ENCODE results near the gene KLHL20.
A peak's percentile ranks its signal among the peaks of the same experiment; 100 is the strongest.
"Not testable (repeated sequence)": the region's sequence is repeated elsewhere in the genome, so short reads cannot be mapped to it uniquely, and the experiment has no call there.

The KLHL20 gene

GRCh38 chr1:173757666-173758065 lies 42.9 kb downstream of the KLHL20 start:
- DNase-seq (ENCODE audit: low read depth): no peak

GRCh38 chr1:173758110-173758509 lies 43.3 kb downstream of the KLHL20 start:
- no peak for DNase-seq (ENCODE audit: low read depth)

GRCh38 chr1:173758980-173759379 lies 44.2 kb downstream of the KLHL20 start:
- DNase-seq (ENCODE audit: low read depth): no peak

- DNase-seq (ENCODE audit: low read depth): not testable (repeated sequence)
Measured at GRCh38 chr1:173764331-173764730, 49.5 kb downstream of the KLHL20 start.

- no peak for DNase-seq (ENCODE audit: low read depth)
Measured at GRCh38 chr1:173768206-173768605, 53.4 kb downstream of the KLHL20 start.

- DNase-seq (ENCODE audit: low read depth): no peak
Measured at GRCh38 chr1:173768827-173769226, 54.0 kb downstream of the KLHL20 start.

GRCh38 chr1:173770330-173770729 lies 55.5 kb downstream of the KLHL20 start:
- not testable (repeated sequence) for DNase-seq (ENCODE audit: low read depth)

GRCh38 chr1:173771560-173771959 lies 56.8 kb downstream of the KLHL20 start:
- DNase-seq (ENCODE audit: low read depth): no peak

GRCh38 chr1:173775578-173776226 lies 60.9 kb downstream of the KLHL20 start:
- DNase-seq (ENCODE audit: low read depth): no peak

- DNase-seq (ENCODE audit: low read depth): no peak
Measured at GRCh38 chr1:173779936-173780335, 65.2 kb downstream of the KLHL20 start.

GRCh38 chr1:173784997-173785396 lies 70.2 kb downstream of the KLHL20 start:
- DNase-seq (ENCODE audit: low read depth): no peak

GRCh38 chr1:173789841-173790240 lies 75.1 kb downstream of the KLHL20 start:
- no peak for DNase-seq (ENCODE audit: low read depth)

GRCh38 chr1:173798078-173798477 lies 83.3 kb downstream of the KLHL20 start:
- DNase-seq (ENCODE audit: low read depth): no peak

- DNase-seq (ENCODE audit: low read depth): not testable (repeated sequence)
Measured at GRCh38 chr1:173799995-173800394, 85.2 kb downstream of the KLHL20 start.

GRCh38 chr1:173802961-173803360 lies 88.2 kb downstream of the KLHL20 start:
- no peak for DNase-seq (ENCODE audit: low read depth)

GRCh38 chr1:173813654-173814053 lies 98.9 kb downstream of the KLHL20 start:
- DNase-seq (ENCODE audit: low read depth): not testable (repeated sequence)

GRCh38 chr1:173818459-173818858 lies 103.7 kb downstream of the KLHL20 start:
- DNase-seq (ENCODE audit: low read depth): no peak

GRCh38 chr1:173821680-173822079 lies 106.9 kb downstream of the KLHL20 start:
- DNase-seq (ENCODE audit: low read depth): no peak

GRCh38 chr1:173823781-173824314 lies 109.1 kb downstream of the KLHL20 start:
- DNase-seq (ENCODE audit: low read depth): no peak

GRCh38 chr1:173824315-173825081 lies 109.7 kb downstream of the KLHL20 start, which contains the start of the genes CENPL and DARS2:
TSS of gene CENPL (minus strand) at chr1:173824883. CDS start at chr1:173811299, 13,584 bp downstream.
TSS of gene DARS2 (plus strand) at chr1:173824673. CDS start at chr1:173825230, 557 bp downstream.
- DNase-seq (ENCODE audit: low read depth): peak; percentile 79

GRCh38 chr1:173827611-173828010 lies 112.8 kb downstream of the KLHL20 start:
- no peak for DNase-seq (ENCODE audit: low read depth)

- no peak for DNase-seq (ENCODE audit: low read depth)
Measured at GRCh38 chr1:173832748-173833147, 118.0 kb downstream of the KLHL20 start.

All from activated T-helper 1 cell treated with Interleukin-2 at 50 U/mL for 16 hours (primary cell).